H9 (cell line): Measurements from ENCODE around the gene ZDHHC24. TPM values are rescaled to one million over a fixed set of nuclear protein-coding genes. Genes with fewer than 3 reads are reported as not detected.
A peak's percentile ranks its signal among the peaks of the same experiment; 100 is the strongest.

Experiments used
- DNase-seq: peaks from one replicate; pipeline ENCODE4 v3.0.0-alpha.2; 2017
- H2AFZ ChIP-seq: one replicate; pipeline ENCODE4 v1.6.1; 2013; ENCODE audit warnings: mild to moderate bottlenecking, low read length, control low read depth, moderate library complexity
- H2AK5ac ChIP-seq: 2 replicates; pipeline ENCODE4 v1.6.1; 2013; ENCODE audit warnings: low read length, control low read depth, mixed read lengths; ENCODE audit not compliant: insufficient read length
- H2BK120ac ChIP-seq: one replicate; pipeline ENCODE4 v1.6.1; 2013; ENCODE audit warnings: low read depth, mild to moderate bottlenecking, low read length, control low read depth, inconsistent platforms; ENCODE audit not compliant: poor library complexity, severe bottlenecking
- H2BK12ac ChIP-seq: 2 replicates; pipeline ENCODE4 v1.6.1; 2013; ENCODE audit warnings: low read length, control low read depth, mixed read lengths, low read depth; ENCODE audit not compliant: insufficient read length
- H2BK15ac ChIP-seq: 2 replicates; pipeline ENCODE4 v1.6.1; 2013; ENCODE audit warnings: low read depth, low read length, control low read depth
- H2BK20ac ChIP-seq: one replicate; pipeline ENCODE4 v1.6.1; 2013; ENCODE audit warnings: low read depth, mild to moderate bottlenecking, low read length, control low read depth, inconsistent platforms; ENCODE audit not compliant: poor library complexity, severe bottlenecking
- H2BK5ac ChIP-seq: 2 replicates; pipeline ENCODE4 v1.6.1; 2013; ENCODE audit warnings: low read length, control low read depth, mixed read lengths; ENCODE audit not compliant: insufficient read length
- H3K14ac ChIP-seq: 2 replicates; pipeline ENCODE4 v1.6.1; 2013; ENCODE audit warnings: low read length, control low read depth; ENCODE audit not compliant: insufficient read depth
- H3K18ac ChIP-seq: 2 replicates; pipeline ENCODE4 v1.6.1; 2013; ENCODE audit warnings: low read depth, mild to moderate bottlenecking, mixed read lengths, low read length, control low read depth; ENCODE audit not compliant: insufficient read length
- H3K23ac ChIP-seq: 2 replicates; pipeline ENCODE4 v1.6.1; 2013; ENCODE audit warnings: low read length, control low read depth, mixed read lengths, low read depth; ENCODE audit not compliant: insufficient read length
- H3K23me2 ChIP-seq: 2 replicates; pipeline ENCODE4 v1.6.1; 2013; ENCODE audit warnings: low read depth, mild to moderate bottlenecking, mixed read lengths, low read length, control low read depth; ENCODE audit not compliant: insufficient read length, poor library complexity, severe bottlenecking
- H3K27ac ChIP-seq: 2 replicates; pipeline ENCODE4 v1.5.1; 2013; ENCODE audit warnings: low read length, control low read depth, mixed read lengths, low read depth; ENCODE audit not compliant: insufficient read length
- H3K27me3 ChIP-seq: 2 replicates; pipeline ENCODE4 v1.6.1; 2013; ENCODE audit warnings: low read length, control low read depth, inconsistent platforms; ENCODE audit not compliant: insufficient read depth
- H3K4ac ChIP-seq: 2 replicates; pipeline ENCODE4 v1.6.1; 2013; ENCODE audit warnings: low read depth, mild to moderate bottlenecking, control low read depth, inconsistent platforms, low read length, moderate library complexity
- H3K4me1 ChIP-seq: 2 replicates; pipeline ENCODE4 v1.6.1; 2013; ENCODE audit warnings: low read length, control low read depth, inconsistent platforms; ENCODE audit not compliant: insufficient read depth
- H3K4me2 ChIP-seq: 2 replicates; pipeline ENCODE4 v1.6.1; 2013; ENCODE audit warnings: low read length, control low read depth, mixed read lengths; ENCODE audit not compliant: insufficient read length, insufficient read depth
- H3K56ac ChIP-seq: 2 replicates; pipeline ENCODE4 v1.6.1; 2013; ENCODE audit warnings: low read depth, mild to moderate bottlenecking, mixed read lengths, low read length, control low read depth; ENCODE audit not compliant: insufficient read length
- H3K79me1 ChIP-seq: 2 replicates; pipeline ENCODE4 v1.6.1; 2013; ENCODE audit warnings: low read depth, mild to moderate bottlenecking, moderate library complexity, low read length, control low read depth, inconsistent platforms; ENCODE audit not compliant: insufficient read depth, poor library complexity, severe bottlenecking
- H3K79me2 ChIP-seq: 2 replicates; pipeline ENCODE4 v1.6.1; 2013; ENCODE audit warnings: low read length, control low read depth, inconsistent platforms; ENCODE audit not compliant: insufficient read depth
- H3K9ac ChIP-seq: 2 replicates; pipeline ENCODE4 v1.6.1; 2013; ENCODE audit warnings: low read length, control low read depth, mixed read lengths; ENCODE audit not compliant: insufficient read length; ENCODE audit errors: extremely low read depth
- H3K9me3 ChIP-seq: one replicate; pipeline ENCODE4 v1.6.1; 2013; ENCODE audit warnings: low read depth, low read length, inconsistent platforms; ENCODE audit not compliant: control insufficient read depth
- H3T11ph ChIP-seq: one replicate; pipeline ENCODE4 v1.6.1; 2013; ENCODE audit warnings: mild to moderate bottlenecking, low read length, control low read depth, inconsistent platforms
- H4K20me1 ChIP-seq: one replicate; pipeline ENCODE4 v1.6.1; 2013; ENCODE audit not compliant: control insufficient read depth, insufficient read length, insufficient read depth
- H4K5ac ChIP-seq: 2 replicates; pipeline ENCODE4 v1.6.1; 2013; ENCODE audit warnings: low read depth, mild to moderate bottlenecking, mixed read lengths, low read length, control low read depth; ENCODE audit not compliant: insufficient read length
- H4K8ac ChIP-seq: replicated peaks from 2 replicates; pipeline ENCODE4 v1.6.1; 2013; ENCODE audit warnings: low read length, control low read depth, mixed read lengths, low read depth; ENCODE audit not compliant: insufficient read length
- H4K91ac ChIP-seq: 2 replicates; pipeline ENCODE4 v1.6.1; 2013; ENCODE audit warnings: low read depth, mild to moderate bottlenecking, moderate library complexity, mixed read lengths, low read length, control low read depth; ENCODE audit not compliant: insufficient read length
- H3K27ac Mint-ChIP-seq, 3 experiments: 2 replicates in 2 of 3; 3 replicates in 1 of 3; pipeline ENCODE4 v1.8.0; 2020 to 2021; ENCODE audit warnings: mixed read lengths in 3 of 3, mild to moderate bottlenecking in 1 of 3, moderate library complexity in 1 of 3
- H3K27me3 Mint-ChIP-seq: 2 replicates; pipeline ENCODE4 v1.8.0; 2021; ENCODE audit warnings: low read depth, mild to moderate bottlenecking, moderate library complexity, mixed read lengths
- H3K36me3 Mint-ChIP-seq, 3 experiments: 2 replicates in 2 of 3; 3 replicates in 1 of 3; pipeline ENCODE4 v1.8.0; 2020 to 2021; ENCODE audit warnings: low read depth in 3 of 3, mixed read lengths in 3 of 3; ENCODE audit not compliant: insufficient read depth in 1 of 3
- H3K4me1 Mint-ChIP-seq, 2 experiments: 2 replicates each; pipeline ENCODE4 v1.8.0; 2020; ENCODE audit warnings: mixed read lengths in 2 of 2
- H3K4me3 Mint-ChIP-seq, 2 experiments: 2 replicates in 1 of 2; 3 replicates in 1 of 2; pipeline ENCODE4 v1.8.0; 2020 to 2021; ENCODE audit warnings: mild to moderate bottlenecking in 2 of 2, mixed read lengths in 2 of 2, moderate library complexity in 1 of 2
- H3K9me3 Mint-ChIP-seq, 2 experiments: 2 replicates in 1 of 2; 3 replicates in 1 of 2; pipeline ENCODE4 v1.8.0; 2020; ENCODE audit warnings: mild to moderate bottlenecking in 2 of 2, mixed read lengths in 2 of 2, moderate library complexity in 1 of 2
- CTCF ChIP-seq: fragments of 200-600 bp; sonication (generic); conservative IDR thresholded peaks from 3 replicates; pipeline ENCODE4 v1.8.0; 2021; ENCODE audit warnings: antibody characterized with exemption, mild to moderate bottlenecking
- WGBS: extraction: QIAGEN DNeasy Blood & Tissue Kit; methylation state at CpG from one replicate; pipeline ENCODE4 v1.1.7; 2013; ENCODE audit warnings: missing lambda C conversion rate, low lambda C conversion rate, mixed read lengths; ENCODE audit not compliant: insufficient read length; ENCODE audit errors: extremely low coverage; 5-methylcytosine and 5-hydroxymethylcytosine counted together
- total RNA-seq: library from RNA; stranded (reverse); gene quantifications from 2 replicates; pipeline ENCODE4 v1.2.1, GENCODE V29; 2021

Gene ZDHHC24
- total RNA-seq, 1 experiment from 2014 or later, result 8.9 TPM

GRCh38 chr11:66570850-66571180 lies 25.0 kb upstream of the ZDHHC24 start:
- no peak overlapping the region for H4K5ac ChIP-seq
- no peaks in the 10 kb centered on the region for H3K79me1 ChIP-seq
- H2BK20ac ChIP-seq, result no peak overlapping the region
- peaks cover 11% of the 10 kb centered on the region for H3K4me1 ChIP-seq
- Mint-ChIP-seq H3K4me3 (no peak overlapping the region), H3K27me3 (peaks cover 11% of the 10 kb centered on the region), H3K4me1 (peaks cover 35 to 46% of the 10 kb centered on the region in 2 experiments), H3K36me3 (peaks cover 22 to 29% (median 24%) of the 10 kb centered on the region in 3 experiments), H3K27ac (peak overlapping the region; percentile 96 to 100 (median 98)), H3K9me3 (peaks cover 31 to 38% of the 10 kb centered on the region in 2 experiments)
- no peak overlapping the region for H2BK5ac ChIP-seq
- H4K91ac ChIP-seq, result no peak overlapping the region
- no peak overlapping the region for H2BK120ac ChIP-seq
- WGBS, result no CpG with 5 or more reads among the region's 2 CpGs
- no peak overlapping the region for H3K14ac ChIP-seq
- H3K4me2 ChIP-seq, result no peak overlapping the region
- no peaks in the 10 kb centered on the region for H3K79me2 ChIP-seq
- H3K4ac ChIP-seq, result no peak overlapping the region
- no peaks in the 10 kb centered on the region for H4K20me1 ChIP-seq
- no peak overlapping the region for H3K56ac ChIP-seq
- no peaks in the 10 kb centered on the region for H3K27me3 ChIP-seq
- H4K8ac ChIP-seq, result no peak overlapping the region
- no peak overlapping the region for H3T11ph ChIP-seq
- no peaks in the 10 kb centered on the region for H3K9me3 ChIP-seq
- H3K27ac ChIP-seq, result no peak overlapping the region
- H2BK12ac ChIP-seq, result no peak overlapping the region
- TF ChIP-seq CTCF, result no peak
- peak overlapping the region; percentile 37 for H3K18ac ChIP-seq
- H3K9ac ChIP-seq, result no peak overlapping the region
- H2AK5ac ChIP-seq, result no peak overlapping the region
- DNase-seq, result no peak
- H2AFZ ChIP-seq, result no peak overlapping the region
- no peak overlapping the region for H3K23ac ChIP-seq
- H3K23me2 ChIP-seq, result no peaks in the 10 kb centered on the region
- H2BK15ac ChIP-seq, result no peak overlapping the region
